ENCODE results near the gene SH2D1B. TPM values are rescaled to one million over a fixed set of nuclear protein-coding genes. Genes with fewer than 3 reads are reported as not detected.

The SH2D1B gene
- total and polyA plus RNA-seq, 9 of the 15 experiments (the other 6 are each of a cell fraction or from before 2014, with no cell fraction given) = 5.6 to 19.6 (median 9.7) TPM

GRCh38 chr1:162387226-162388082 lies 24.5 kb downstream of the SH2D1B start (continued):
- peak; percentile 61 for TF ChIP-seq L3MBTL2 (IDR thresholded peaks at IDR 0.05)
- no peak for TF ChIP-seq ATF4 (CRISPR knock-in tag; IDR thresholded peaks at IDR 0.05)
- no peak for TF ChIP-seq ZNF384 (IDR thresholded peaks at IDR 0.05; ENCODE audit: low read depth, low read length)
- no peak for TF ChIP-seq ZNF644 (tag; IDR thresholded peaks at IDR 0.05; ENCODE audit: low read depth)
- peak in 1 of 2 experiments; percentile 65 for TF ChIP-seq E2F6 (IDR thresholded peaks at IDR 0.05; ENCODE audit: borderline replicate concordance in 1 of 2, extremely low read depth in 1 of 2, insufficient read depth in 1 of 2, insufficient read length in 1 of 2, low read depth in 1 of 2, low read length in 1 of 2, poor library complexity in 1 of 2, severe bottlenecking in 1 of 2)
- TF ChIP-seq SMARCE1 (IDR thresholded peaks at IDR 0.05) = no peak
- no peak for TF ChIP-seq ARID3B (CRISPR knock-in tag; IDR thresholded peaks at IDR 0.05; ENCODE audit: borderline replicate concordance)
- no peak for TF ChIP-seq ESRRA (IDR thresholded peaks at IDR 0.05; ENCODE audit: borderline replicate concordance, low read depth)
- TF ChIP-seq POLR2A (conservative IDR thresholded peaks at IDR 0.05) = no peak
- TF ChIP-seq GTF2B (IDR thresholded peaks at IDR 0.05; ENCODE audit: extremely low read depth, insufficient read length) = no peak
- no peak for TF ChIP-seq USF2 (CRISPR knock-in tag; IDR thresholded peaks at IDR 0.05)
- no peak for TF ChIP-seq TCF15 (CRISPR knock-in tag; IDR thresholded peaks at IDR 0.05)
- TF ChIP-seq HNRNPLL (IDR thresholded peaks at IDR 0.05; ENCODE audit: low read depth, low read length, poor library complexity, severe bottlenecking) = no peak
- no peak for TF ChIP-seq ZNF224 (CRISPR knock-in tag; IDR thresholded peaks at IDR 0.05)
- peak; percentile 15 for TF ChIP-seq MAFF (IDR thresholded peaks at IDR 0.05; ENCODE audit: low read length)
- no peak for TF ChIP-seq CHCHD3 (CRISPR knock-in tag; IDR thresholded peaks at IDR 0.05)
- TF ChIP-seq GABPB1 (CRISPR knock-in tag; IDR thresholded peaks at IDR 0.05) = 0 out of 2 replicates have a peak, but pooled peaks have one; percentile 40
- no peak for TF ChIP-seq ZNF785 (CRISPR knock-in tag; IDR thresholded peaks at IDR 0.05)
